Breast epithelium (tissue), 4 donors: ENCODE data around the gene WDR70. TPM values are rescaled to one million over a fixed set of nuclear protein-coding genes. Genes with fewer than 3 reads are reported as not detected.

Source experiments
- DNase-seq, 2 donors: peaks; one replicate each; pipeline ENCODE4 v3.0.0-alpha.2; 2019; ENCODE audit warnings: low spot score in 2 of 2
- H3K27ac ChIP-seq, 2 donors: fragments of 200-600 bp; sonication (generic) in 1 of 2; one replicate each; pipeline ENCODE4 v1.5.1; 2016 to 2019; ENCODE audit warnings: mild to moderate bottlenecking in 1 of 2
- H3K27me3 ChIP-seq, 2 donors: fragments of 200-600 bp; sonication (generic) in 1 of 2; one replicate each; pipeline versions ENCODE4 v1.5.1 to v1.6.0; 2017 to 2019; ENCODE audit warnings: control low read depth in 1 of 2, mild to moderate bottlenecking in 1 of 2
- H3K36me3 ChIP-seq: fragments of 200-600 bp; one replicate; pipeline ENCODE4 v1.5.1; 2019
- H3K4me1 ChIP-seq, 2 donors: fragments of 200-600 bp; sonication (generic); one replicate each; pipeline ENCODE4 v1.5.1; 2016 to 2019; ENCODE audit warnings: control low read depth in 1 of 2
- H3K4me3 ChIP-seq, 3 donors: fragments of 200-600 bp; sonication (generic); 1 replicate in 2 of 3; 2 replicates in 1 of 3; pipeline ENCODE4 v1.5.1; 2016 to 2019; ENCODE audit warnings: mild to moderate bottlenecking in 3 of 3, moderate library complexity in 2 of 3
- H3K9me3 ChIP-seq, 2 donors: fragments of 200-600 bp; sonication (generic) in 1 of 2; one replicate each; pipeline ENCODE4 v1.5.1; 2016 to 2019; ENCODE audit warnings: control low read depth in 1 of 2
- POLR2A ChIP-seq: fragments of 450-650 bp; IDR thresholded peaks from one replicate; pipeline ENCODE4 v1.6.1; 2016; ENCODE audit warnings: antibody characterized with exemption, mild to moderate bottlenecking, moderate library complexity
- POLR2AphosphoS5 ChIP-seq, 3 donors: sonication (generic); formaldehyde crosslinking; IDR thresholded peaks; one replicate each; pipeline ENCODE4 v1.6.1; 2017; ENCODE audit warnings: antibody characterized with exemption in 3 of 3
- intact Hi-C: fragments of 100-400 bp; cut with DNase I; formaldehyde crosslinking; loops from one replicate; pipeline ENCODE4 v1.15.1; 2023; ENCODE audit warnings: low total_unique reads
- total RNA-seq, 3 donors: library from RNA; depleted of rRNA; stranded (reverse); fragments of >200 nt; gene quantifications; one replicate each; pipeline ENCODE4 v1.1.0, GENCODE V29; 2016
- TF ChIP-seq, protein P1 (sequence below), 3 donors: fragments of 450-650 bp; IDR thresholded peaks; one replicate each; pipeline ENCODE4 v1.5.1; 2016 to 2017; ENCODE audit warnings: antibody characterized with exemption in 3 of 3, mild to moderate bottlenecking in 3 of 3, moderate library complexity in 3 of 3

WDR70 gene
- total RNA-seq, 3 donors from 2014 or later = 29.6 to 40.2 (median 37.0) TPM

GRCh38 chr5:37549411-37549810, 170.3 kb downstream of the WDR70 start:
- H3K27ac ChIP-seq = no peak overlapping the region
- TF ChIP-seq POLR2AphosphoS5 (IDR thresholded peaks at IDR 0.05) (no peak), POLR2A (no peak)
- TF ChIP-seq, protein P1, sequence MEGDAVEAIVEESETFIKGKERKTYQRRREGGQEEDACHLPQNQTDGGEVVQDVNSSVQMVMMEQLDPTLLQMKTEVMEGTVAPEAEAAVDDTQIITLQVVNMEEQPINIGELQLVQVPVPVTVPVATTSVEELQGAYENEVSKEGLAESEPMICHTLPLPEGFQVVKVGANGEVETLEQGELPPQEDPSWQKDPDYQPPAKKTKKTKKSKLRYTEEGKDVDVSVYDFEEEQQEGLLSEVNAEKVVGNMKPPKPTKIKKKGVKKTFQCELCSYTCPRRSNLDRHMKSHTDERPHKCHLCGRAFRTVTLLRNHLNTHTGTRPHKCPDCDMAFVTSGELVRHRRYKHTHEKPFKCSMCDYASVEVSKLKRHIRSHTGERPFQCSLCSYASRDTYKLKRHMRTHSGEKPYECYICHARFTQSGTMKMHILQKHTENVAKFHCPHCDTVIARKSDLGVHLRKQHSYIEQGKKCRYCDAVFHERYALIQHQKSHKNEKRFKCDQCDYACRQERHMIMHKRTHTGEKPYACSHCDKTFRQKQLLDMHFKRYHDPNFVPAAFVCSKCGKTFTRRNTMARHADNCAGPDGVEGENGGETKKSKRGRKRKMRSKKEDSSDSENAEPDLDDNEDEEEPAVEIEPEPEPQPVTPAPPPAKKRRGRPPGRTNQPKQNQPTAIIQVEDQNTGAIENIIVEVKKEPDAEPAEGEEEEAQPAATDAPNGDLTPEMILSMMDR (IDR thresholded peaks at IDR 0.05) = no peak
- H3K4me3 ChIP-seq = no peak overlapping the region
- intact Hi-C loops = no loop called here
- H3K4me1 ChIP-seq = no peaks in the 10 kb centered on the region
- H3K9me3 ChIP-seq = no peaks in the 10 kb centered on the region
- H3K27me3 ChIP-seq = no peaks in the 10 kb centered on the region
- no peaks in the 10 kb centered on the region for H3K36me3 ChIP-seq
- no peak for DNase-seq

DNA sequence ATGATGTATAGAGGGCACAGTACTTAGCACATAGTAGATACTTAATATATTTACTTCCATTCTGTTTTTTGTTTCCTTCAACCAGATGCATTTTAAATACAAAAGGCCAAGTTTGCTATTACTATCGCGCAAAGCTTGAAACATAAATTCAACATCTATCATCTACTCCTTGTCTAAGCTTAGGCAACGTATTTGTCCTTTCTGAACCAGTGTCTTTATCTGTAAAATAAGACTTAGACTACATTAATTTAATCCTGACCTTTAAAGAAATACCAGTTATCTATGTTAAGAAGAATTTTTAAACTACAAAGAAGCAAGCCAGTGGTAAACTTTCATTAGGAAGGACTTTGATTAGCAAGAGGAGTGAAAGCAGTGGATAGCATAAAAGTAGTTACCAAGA, 173.0 kb downstream of the WDR70 start:
- no peak for DNase-seq
- intact Hi-C loops = no loop called here
- Histone ChIP-seq H3K27me3 (no peaks in the 10 kb centered on the region), H3K27ac (no peak overlapping the region), H3K36me3 (no peaks in the 10 kb centered on the region), H3K4me3 (no peak overlapping the region), H3K9me3 (no peaks in the 10 kb centered on the region), H3K4me1 (no peaks in the 10 kb centered on the region)
- TF ChIP-seq POLR2A (no peak), POLR2AphosphoS5 (IDR thresholded peaks at IDR 0.05) (no peak)
- TF ChIP-seq, protein P1 (IDR thresholded peaks at IDR 0.05) = no peak

DNA sequence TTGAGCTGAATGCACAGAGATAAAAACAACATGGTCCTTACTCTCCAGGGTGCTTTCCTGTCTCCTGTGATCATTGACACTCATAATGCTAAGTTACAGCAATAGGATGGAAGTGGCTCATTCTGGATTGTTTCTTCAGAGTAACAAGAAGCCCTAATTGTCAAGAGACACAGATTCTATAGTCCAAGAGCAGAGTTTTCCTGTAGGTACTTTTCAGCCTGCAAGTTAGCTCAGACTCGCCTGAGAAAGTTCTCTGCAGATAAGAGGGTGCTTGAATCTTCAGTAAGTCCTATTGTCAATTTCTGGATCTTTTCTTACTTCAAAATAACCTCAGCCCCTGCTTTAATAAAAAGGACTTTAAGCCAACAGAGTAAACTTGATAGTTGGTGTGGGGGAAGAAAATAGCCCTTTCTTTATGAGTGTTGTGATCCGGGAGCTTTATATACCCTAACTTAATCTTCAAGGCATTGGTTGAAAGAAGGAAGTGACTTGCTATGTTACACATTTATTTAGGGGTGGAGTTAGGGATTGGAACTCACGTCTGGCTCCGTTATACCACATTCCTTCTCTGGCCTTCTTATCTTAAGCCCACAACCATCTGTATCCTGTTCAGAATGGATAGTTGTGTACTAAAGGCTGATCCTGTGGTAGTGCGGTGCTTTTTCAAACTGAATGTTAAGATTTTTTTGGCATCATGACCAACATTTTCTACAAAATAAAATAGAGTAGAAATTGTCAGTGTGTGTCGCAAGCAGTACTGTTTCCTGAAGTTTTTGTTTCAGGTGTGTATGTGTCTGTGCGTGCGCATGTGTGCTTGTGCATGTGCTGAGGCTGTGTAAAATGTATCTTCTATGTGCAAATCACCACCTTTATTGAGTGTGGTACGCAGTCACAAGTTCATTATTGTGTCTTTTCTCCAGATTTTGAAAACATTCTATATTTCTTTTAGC, 173.9 kb downstream of the WDR70 start:
- Histone ChIP-seq H3K27me3 (no peaks in the 10 kb centered on the region), H3K9me3 (no peaks in the 10 kb centered on the region), H3K36me3 (no peaks in the 10 kb centered on the region), H3K4me1 (no peaks in the 10 kb centered on the region), H3K27ac (no peak overlapping the region), H3K4me3 (no peak overlapping the region)
- TF ChIP-seq POLR2A (no peak), POLR2AphosphoS5 (IDR thresholded peaks at IDR 0.05) (no peak)
- TF ChIP-seq, protein P1 (IDR thresholded peaks at IDR 0.05) = no peak
- DNase-seq = no peak
- intact Hi-C loops = no loop called here

DNA sequence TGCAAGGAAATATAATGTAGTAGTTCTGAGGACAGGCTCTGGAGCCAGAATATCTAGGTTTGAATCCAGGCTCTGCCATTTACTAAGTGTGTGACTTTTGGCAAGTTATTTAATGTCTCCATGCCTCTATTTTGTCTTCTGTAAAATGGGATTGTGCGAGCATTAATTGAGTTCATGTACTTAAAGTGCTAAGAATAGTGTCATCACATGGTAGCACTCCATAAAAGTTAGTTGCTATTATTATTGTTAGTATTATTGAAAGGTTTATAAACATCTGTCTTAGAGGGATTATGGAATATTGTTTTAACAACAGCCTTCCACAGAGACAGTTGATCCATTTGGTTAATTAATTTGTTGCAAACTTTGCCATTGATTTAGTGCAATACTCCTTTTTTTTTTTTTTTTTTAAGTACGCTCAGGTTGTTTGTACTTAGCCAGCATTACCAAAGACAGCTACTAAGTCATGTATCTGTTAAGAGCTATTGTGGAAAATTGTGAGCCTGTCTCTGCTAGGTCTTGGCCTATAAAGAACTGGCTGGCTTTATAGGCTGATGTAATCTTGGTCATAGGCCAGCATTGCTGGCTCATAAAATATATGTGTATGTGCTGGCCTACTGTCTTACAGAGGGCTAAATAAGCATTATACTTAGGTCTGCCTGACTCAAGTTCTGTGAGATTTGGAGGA, 174.7 kb downstream of the WDR70 start:
- Histone ChIP-seq H3K36me3 (no peaks in the 10 kb centered on the region), H3K9me3 (no peaks in the 10 kb centered on the region), H3K27me3 (no peaks in the 10 kb centered on the region), H3K4me3 (no peak overlapping the region), H3K27ac (no peak overlapping the region), H3K4me1 (no peaks in the 10 kb centered on the region)
- intact Hi-C loops = no loop called here
- TF ChIP-seq POLR2AphosphoS5 (IDR thresholded peaks at IDR 0.05) = no peak
- TF ChIP-seq, protein P1 (IDR thresholded peaks at IDR 0.05) = no peak
- no peak for TF ChIP-seq POLR2A
- DNase-seq = no peak

DNA sequence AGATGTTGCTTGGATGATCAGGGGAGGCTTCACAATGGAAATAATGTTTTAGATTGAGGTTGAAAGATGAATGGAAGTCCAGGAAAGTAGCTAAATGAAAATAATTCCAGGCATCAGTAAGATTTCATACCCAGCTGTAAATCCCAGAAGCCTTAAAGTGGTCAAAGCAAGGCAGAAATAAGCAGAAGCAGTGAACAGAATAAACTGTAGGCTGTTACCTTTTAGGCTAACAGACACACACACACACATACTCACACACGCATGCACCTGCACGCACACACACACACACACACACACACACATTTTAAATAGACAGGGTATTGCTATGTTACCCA, 175.3 kb downstream of the WDR70 start:
- no peak overlapping the region for H3K4me3 ChIP-seq
- H3K36me3 ChIP-seq = no peaks in the 10 kb centered on the region
- TF ChIP-seq, protein P1 (IDR thresholded peaks at IDR 0.05) = no peak
- no peak for TF ChIP-seq POLR2AphosphoS5 (IDR thresholded peaks at IDR 0.05)
- TF ChIP-seq POLR2A = no peak
- no peak for DNase-seq
- intact Hi-C loops = no loop called here
- H3K4me1 ChIP-seq = no peaks in the 10 kb centered on the region
- no peaks in the 10 kb centered on the region for H3K9me3 ChIP-seq
- no peak overlapping the region for H3K27ac ChIP-seq
- no peaks in the 10 kb centered on the region for H3K27me3 ChIP-seq
